Tongue (tissue), 2 donors: ENCODE measurements around the gene TRAFD1. TPM values are rescaled to one million over a fixed set of nuclear protein-coding genes. Genes with fewer than 3 reads are reported as not detected.

Source experiments
- DNase-seq: peaks from one replicate; pipeline ENCODE4 v3.0.0-alpha.2; 2015
- total RNA-seq: library from RNA; depleted of rRNA; stranded (reverse); fragments of >200 nt; gene quantifications from one replicate; pipeline ENCODE4 v1.2.3, GENCODE V29; 2014

Gene TRAFD1
- total RNA-seq, 1 donor from 2014 or later: 37.0 TPM

- no peak for DNase-seq
Observed at GRCh38 chr12:112115259-112116045, 9.9 kb upstream of the TRAFD1 start.

GRCh38 chr12:112116232-112117060 is 8.9 kb upstream of the TRAFD1 start:
- DNase-seq: peak; percentile 65

GRCh38 chr12:112117685-112118084 is 7.7 kb upstream of the TRAFD1 start:
- no peak for DNase-seq

- DNase-seq: peak; percentile 93
Observed at GRCh38 chr12:112121780-112122565, 3.4 kb upstream of the TRAFD1 start.

GRCh38 chr12:112122823-112123690 is 2.3 kb upstream of the TRAFD1 start:
- DNase-seq: no peak

GRCh38 chr12:112124918-112125249 is 476 bp upstream of the TRAFD1 start:
- no peak for DNase-seq

GRCh38 chr12:112126000-112126438 is 659 bp downstream of the TRAFD1 start:
- no peak for DNase-seq

- no peak for DNase-seq
Observed at GRCh38 chr12:112126911-112127310, 1.6 kb downstream of the TRAFD1 start.

GRCh38 chr12:112130441-112130998 is 5.2 kb downstream of the TRAFD1 start:
- no peak for DNase-seq

GRCh38 chr12:112131686-112132085 is 6.3 kb downstream of the TRAFD1 start:
- DNase-seq: no peak

- no peak for DNase-seq
Observed at GRCh38 chr12:112133418-112133817, 8.1 kb downstream of the TRAFD1 start.

GRCh38 chr12:112134731-112135130 is 9.4 kb downstream of the TRAFD1 start:
- DNase-seq: no peak

GRCh38 chr12:112140728-112141127 is 15.4 kb downstream of the TRAFD1 start:
- DNase-seq: no peak

- DNase-seq: no peak
Observed at GRCh38 chr12:112146123-112146522, 20.8 kb downstream of the TRAFD1 start.

- peak; percentile 26 for DNase-seq
Observed at GRCh38 chr12:112148031-112148513, 22.7 kb downstream of the TRAFD1 start.

GRCh38 chr12:112149596-112149995 is 24.2 kb downstream of the TRAFD1 start:
- no peak for DNase-seq

GRCh38 chr12:112151766-112152541 is 26.6 kb downstream of the TRAFD1 start:
- no peak for DNase-seq

GRCh38 chr12:112153181-112153892 is 28.0 kb downstream of the TRAFD1 start:
- no peak for DNase-seq

GRCh38 chr12:112153893-112154219 is 28.5 kb downstream of the TRAFD1 start:
- DNase-seq: no peak
